COLO829 (cell line): ENCODE results near the gene DLG2.
A peak's percentile ranks its signal among the peaks of the same experiment; 100 is the strongest.
"Not testable (repeated sequence)": the region's sequence is repeated elsewhere in the genome, so short reads cannot be mapped to it uniquely, and the experiment has no call there.

Experiments
- DNase-seq: peaks from one replicate; pipeline ENCODE4 v3.0.0; 2012; ENCODE audit warnings: low spot score

DLG2 gene

DNA sequence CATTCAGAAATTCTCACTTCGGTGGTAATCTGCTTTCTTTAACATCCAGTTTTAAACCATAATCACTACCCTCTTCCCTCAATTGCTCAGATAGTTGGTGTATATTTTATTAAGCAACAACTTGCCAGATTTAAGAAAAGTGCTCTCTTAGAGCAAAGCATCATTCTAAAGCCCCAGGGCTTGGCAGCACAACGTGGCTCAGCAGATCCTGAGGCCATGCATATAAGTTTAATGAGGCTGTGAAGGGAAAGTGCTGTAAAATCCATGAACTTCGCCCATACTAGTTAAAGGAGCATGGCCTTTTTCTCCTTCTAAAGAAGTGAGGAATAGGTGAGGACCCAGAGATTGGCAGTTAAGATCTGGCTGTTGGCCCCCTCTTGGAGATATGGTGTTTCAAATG is 1858.7 kb downstream of the DLG2 start:
- DNase-seq = no peak

DNA sequence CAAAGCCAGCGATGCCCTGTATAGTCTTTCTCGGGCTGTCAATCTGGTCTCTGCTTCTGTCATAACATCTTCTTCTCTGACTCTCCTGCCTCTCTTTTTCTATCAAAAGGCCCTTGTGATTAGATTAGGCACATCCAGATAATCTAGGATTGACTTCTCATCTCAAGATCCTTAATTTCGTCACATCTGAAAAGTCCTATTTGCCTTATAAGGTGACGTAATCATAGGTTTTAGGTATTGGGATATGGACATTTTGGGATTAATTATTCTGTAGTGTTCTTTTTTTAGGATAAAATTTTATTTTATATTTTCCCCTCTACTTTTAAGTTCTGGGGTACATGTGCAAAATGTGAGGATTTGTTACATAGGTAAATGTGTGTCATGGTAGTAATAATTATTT is 1860.2 kb downstream of the DLG2 start:
- no peak for DNase-seq

DNA sequence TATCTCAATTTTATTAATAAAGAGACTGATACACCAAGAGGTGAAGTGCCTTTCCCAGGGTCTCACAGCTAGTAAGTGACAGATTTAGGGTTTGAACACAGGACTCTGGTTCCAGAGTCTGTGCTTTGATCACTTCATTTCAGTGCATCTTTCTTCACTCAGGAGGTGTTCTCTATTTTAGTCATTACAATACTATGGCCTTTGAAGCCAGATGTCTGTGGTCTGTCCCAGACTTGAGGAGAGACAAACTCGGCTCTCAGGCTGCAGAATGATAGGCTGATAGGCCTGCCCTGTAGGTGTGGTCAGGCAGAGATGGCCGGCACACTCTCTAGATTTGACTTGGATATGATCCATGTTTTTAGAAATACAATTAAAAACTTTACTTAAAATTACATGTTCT is 1862.5 kb downstream of the DLG2 start:
- DNase-seq = no peak

DNA sequence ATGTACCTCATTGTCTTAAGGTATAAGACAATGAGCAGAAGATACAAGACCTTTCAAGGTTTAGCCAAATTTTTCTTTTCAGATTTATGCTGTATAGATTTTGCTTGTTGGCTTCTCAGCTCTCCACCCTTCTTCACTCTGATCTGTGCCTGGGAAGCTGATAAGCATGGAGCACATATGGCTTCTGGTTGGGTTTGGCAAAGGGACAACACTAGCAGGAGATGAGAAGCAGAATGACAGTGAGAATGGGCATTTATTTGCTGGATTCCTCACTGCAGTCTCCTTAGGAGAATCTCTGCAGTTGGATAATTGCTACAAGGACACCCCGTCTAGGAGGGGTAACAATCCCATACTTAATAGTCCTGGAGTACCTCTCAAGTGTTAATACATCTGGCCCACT is 1866.2 kb downstream of the DLG2 start:
- no peak for DNase-seq

- DNase-seq = no peak
These were observed 1868.0 kb downstream of the DLG2 start for GRCh38 chr11:83759148-83759547.

DNA sequence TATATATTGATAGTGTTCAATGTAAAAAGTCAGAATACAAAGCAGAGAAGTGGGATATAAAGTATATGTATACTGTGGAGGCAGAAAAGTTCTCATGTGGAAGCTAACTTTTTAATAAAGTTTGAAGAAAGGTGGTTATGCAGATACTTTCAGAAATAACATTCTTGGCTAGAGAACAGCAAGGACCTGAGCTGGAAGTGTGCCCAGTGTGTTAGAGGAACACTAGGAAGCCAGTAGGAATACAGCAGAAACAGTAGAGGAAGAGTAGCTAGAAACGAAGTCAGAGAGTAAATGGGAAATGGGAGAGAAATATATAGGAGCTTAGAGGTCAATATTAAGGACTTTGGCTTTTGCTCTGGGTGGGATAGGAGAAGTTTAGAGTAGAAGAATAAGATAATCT is 1876.1 kb downstream of the DLG2 start:
- no peak for DNase-seq

DNA sequence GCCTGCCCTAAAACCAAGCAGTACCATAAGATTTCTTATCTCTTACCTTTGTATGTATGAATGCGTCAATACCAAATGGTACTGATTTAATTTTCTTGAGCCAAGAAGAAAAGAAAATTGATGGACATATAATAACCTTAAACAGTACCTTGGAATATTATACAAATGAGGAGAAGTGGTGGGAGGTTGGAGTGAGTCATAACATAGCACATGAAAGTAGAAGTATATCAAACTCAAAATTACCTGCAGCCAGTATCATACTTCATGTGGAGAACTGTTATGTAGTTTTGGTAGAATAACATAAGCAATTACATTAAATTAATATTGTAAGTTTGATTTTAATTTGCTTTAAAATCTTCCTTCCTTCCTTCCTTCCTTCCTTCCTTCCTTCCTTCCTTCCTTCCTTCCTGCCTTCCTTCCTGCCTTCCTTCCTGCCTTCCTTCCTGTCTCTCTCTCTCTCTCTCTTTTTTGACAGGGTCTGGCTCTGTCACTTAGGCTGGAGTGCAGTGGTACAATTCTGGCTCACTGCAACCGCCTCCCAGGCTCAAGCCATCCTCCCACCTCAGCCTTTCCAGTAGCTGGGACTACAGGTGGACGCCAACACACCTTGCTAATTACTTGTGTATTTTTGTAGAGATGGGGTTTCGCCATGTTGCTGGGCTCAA is 1880.1 kb downstream of the DLG2 start:
- no peak for DNase-seq

DNA sequence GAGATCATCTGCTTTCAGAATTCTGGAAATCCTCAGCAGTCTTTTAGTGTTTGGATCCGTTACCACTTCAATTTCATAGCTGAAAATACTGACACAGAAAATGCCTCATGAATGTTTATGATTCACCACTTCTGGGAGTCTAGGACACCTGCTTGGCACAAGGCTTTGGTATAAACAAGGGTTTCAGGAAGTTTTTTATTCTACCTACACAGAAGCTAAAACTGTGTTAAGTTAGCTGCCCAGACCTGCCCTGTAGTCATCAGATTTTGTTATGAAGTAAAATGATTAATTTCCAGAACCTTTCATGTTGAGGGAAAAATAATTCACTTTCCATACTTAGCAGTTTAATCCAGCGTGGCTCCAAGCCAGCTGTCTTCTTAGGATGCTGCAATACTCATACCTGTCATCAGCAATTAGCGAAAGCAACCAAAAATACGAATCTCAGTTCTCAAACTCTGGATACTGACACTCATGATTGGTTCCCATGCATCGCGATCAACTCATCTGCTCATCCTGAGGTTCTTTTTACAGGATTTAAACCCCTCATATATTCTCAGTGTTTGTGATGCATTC is 1882.4 kb downstream of the DLG2 start:
- DNase-seq = no peak

- DNase-seq = no peak
These were observed 1890.5 kb downstream of the DLG2 start for GRCh38 chr11:83736684-83737083.

DNA sequence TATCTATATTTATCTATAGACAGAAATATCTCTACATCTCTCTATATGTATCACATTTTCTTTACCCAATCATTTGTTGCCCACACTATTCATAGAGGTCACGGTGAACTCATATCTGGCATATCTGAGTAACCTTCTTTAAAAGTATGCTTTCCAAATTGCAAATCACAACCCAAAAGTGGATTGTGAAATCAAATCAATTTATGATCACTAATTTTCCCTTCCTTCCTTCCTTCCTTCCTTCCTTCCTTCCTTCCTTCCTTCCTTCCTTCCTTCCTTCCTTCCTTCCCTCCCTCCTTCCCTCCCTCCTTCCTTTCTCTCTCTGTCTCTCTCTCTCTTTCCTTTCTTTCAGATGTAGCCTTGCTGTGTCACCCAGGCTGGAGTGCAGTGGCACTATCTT is 1893.0 kb downstream of the DLG2 start:
- no peak for DNase-seq

DNA sequence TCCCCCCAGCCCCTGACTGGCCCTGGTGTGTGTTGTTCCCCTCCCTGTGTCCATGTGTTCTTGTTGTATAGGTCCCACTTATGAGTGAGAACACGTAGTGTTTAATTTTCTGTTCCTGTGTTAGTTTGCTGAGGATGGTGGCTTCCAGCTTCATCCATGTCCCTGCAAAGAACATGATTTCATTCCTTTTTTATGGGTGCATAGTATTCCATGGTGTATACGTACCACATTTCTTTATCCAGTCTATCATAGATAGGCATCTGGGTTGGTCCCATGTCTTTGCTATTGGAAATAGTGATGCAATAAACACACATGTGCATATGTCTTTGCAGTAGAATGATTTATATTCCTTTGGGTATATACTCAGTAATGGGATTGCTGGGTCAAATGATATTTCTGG is 1895.9 kb downstream of the DLG2 start:
- DNase-seq = not testable (repeated sequence)

DNA sequence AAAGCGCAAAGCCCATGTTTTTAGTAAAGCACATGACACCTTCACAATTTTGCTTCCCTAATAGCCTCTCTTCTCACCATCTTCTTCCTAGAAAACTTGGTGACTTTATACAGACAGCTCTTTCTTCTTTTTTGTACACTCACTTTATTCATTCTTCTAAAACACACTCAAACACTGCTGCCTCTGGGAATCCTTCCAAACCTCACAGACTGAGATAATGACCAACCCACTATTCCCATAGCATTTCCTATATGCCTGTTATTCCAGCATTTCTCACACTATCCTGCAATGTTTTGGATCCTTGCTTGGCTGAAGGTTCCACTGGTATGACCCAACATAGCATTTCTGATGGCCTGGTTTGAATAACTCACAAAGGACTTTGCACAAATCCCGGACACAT is 1898.9 kb downstream of the DLG2 start:
- DNase-seq = no peak

GRCh38 chr11:83727251-83727650 is 1899.9 kb downstream of the DLG2 start:
- DNase-seq = no peak

DNA sequence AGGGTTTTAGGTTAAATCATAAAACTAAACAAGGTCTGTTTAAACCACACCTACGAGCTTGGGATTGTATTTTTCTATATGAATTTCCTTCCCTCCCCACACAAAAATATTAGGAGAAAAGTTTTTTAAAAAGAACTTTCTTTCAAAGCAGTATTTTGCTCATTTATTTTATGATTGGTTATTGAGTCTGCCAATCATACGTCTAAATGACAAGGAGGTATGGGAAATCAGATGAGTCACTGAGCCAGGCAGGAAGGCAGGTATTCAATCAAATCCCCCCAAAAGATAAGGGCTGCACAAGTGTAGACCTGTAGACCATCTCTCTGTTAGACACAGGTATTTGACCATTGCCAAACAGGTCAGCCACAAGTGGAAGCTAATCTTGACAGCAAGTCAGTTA is 1900.8 kb downstream of the DLG2 start:
- no peak for DNase-seq

DNA sequence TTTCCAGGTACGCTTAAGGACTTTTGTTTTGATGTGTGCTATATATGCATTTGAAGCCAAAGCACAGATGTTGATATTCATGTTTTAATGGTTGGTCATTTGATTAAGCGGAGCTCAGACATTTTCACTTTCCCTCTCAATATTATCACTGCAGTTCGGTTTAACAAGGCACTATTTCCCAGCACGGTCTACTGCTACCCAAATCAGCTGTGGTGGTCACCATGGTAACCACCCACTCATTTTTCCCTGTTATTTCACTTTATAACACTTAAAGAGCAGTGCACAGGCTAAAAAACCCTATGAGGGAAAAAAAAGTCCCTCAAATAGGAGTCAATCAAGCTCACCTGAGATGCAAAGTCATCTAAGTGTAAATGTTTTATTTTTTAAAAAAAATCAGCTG is 1901.4 kb downstream of the DLG2 start:
- no peak for DNase-seq

GRCh38 chr11:83725269-83725560 is 1901.9 kb downstream of the DLG2 start:
- no peak for DNase-seq

GRCh38 chr11:83723999-83724398 is 1903.1 kb downstream of the DLG2 start:
- peak; percentile 15 for DNase-seq

- DNase-seq = no peak
These were observed 1904.6 kb downstream of the DLG2 start for GRCh38 chr11:83722392-83723119.

GRCh38 chr11:83721263-83721662 is 1905.9 kb downstream of the DLG2 start:
- no peak for DNase-seq

DNA sequence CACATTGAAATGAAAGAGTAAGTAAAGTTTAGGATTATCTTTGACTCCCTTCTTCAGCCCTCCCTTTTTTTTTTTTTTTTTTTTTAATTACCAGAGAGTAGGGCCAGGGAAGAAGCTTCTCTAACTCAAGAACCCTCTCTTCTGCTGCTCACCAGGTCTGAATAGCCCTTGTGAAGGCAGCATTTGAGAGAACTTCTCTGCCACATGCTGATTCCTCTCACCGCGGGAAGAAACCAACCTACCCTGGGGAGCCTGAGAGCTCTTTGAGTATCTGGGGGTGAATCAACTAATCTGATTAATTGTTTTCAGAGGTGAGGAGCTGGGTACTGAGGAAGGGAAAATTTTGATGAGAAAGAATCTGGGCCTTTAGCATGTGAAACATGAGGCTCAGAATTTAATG is 1906.5 kb downstream of the DLG2 start:
- no peak for DNase-seq

DNA sequence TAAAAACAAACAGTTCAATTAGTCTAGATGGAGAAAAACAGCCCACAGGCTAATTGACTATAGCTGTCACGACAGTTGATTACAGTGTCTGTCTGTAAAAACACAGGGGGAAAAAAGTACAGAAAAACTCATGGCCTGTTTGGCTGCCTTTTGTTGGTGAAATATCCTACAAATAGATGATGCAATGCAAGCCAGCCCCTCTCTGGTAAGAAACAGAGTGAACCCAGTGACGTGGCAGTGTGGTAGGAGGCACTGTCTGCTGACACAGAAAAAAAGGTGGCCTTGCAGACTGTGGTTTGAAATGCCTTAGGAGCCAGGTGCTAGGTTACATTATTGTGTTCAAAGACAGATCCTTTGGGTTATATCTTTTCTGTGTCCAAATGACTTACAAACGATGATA is 1909.6 kb downstream of the DLG2 start:
- no peak for DNase-seq

DNA sequence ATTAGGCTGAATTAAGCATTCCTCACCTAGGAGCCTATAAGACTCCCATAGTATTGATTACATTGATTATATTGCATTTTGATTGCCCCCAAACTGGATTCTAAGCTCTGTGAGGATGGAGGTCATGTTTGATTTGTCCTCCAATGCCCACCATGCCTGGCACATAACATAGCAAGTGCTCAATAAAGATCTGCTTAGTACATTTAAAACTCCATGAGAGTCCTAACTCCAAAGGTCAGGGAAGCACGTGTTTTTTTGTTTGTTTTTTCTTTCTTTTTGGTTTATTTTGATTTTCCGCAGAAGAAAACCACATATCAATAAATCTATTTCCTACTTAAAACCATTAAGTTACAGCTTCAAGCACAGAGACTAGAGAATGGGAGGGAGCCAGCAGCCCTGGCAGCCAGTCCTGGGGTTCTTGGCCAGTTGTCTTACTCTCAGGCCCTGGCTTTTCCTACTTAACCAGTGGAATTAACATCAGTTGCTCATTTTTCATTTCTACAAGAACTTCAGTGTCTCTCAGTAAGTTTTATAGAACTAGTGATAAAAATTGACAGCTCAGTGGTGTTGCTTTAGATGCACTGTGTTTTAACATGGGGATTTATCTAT is 1911.1 kb downstream of the DLG2 start:
- DNase-seq = no peak

DNA sequence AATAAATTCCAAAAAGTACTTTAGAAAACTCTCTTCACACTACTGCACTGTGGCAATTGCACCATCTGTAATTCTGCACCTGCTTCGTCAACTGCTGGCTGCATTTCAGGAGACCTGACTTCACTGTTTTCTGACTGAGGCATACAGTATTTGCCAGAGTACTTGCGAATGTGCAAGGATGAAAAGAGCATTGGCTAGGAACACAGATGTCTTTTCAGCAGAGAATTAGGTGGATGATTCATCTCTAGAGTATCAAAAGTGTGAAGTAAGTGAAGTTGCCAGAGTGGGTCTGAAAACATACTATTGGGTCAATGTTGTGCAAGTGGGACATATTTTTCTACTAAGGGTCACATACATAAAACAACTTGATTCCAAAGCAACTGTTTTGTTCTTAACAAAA is 1913.4 kb downstream of the DLG2 start:
- DNase-seq = no peak
